ENCODE data around the gene TMEM272.

The TMEM272 gene

DNA sequence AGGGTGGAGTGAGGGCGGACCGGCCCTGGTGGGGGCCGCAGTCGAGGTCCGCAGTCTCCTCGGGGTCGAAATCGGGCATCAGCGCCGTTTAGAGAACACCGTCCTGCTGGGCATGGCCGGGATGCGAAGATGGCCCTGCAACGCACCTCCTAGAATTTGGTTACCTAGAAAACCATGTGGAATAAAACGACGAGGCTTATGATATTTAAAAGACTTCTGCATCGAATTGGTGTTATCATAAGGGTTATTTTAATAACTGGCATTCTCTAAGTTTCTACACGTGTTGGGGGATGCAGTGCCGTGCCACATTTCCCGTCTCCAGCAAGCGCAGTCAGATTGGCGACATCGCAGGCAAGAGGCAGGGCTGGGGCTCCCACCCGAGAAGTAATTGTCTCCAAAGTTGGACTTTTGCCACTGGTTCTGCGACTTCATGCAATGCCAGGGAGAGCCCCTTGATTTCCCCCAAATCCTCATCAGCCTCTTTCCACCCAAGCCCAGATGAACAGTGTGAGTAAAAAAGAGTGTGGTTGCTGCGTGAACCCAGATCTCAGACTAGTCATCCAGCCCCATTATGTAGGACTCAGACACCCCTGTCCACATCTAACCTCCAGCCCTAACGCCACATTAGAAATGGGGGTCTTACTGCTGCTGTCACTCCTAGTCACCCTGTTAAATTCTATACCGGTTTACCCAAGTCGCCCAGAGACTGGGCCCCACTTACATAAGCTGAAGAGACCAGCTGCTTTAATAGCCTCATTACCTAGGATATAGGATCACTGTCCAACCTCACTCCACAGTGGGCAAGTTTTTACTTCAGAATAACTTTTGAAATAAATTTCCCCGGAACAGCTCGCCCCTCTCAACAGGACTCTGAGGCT, 40.4 kb downstream of the TMEM272 start:
- no peak for DNase-seq (ENCODE audit: low read depth)

DNA sequence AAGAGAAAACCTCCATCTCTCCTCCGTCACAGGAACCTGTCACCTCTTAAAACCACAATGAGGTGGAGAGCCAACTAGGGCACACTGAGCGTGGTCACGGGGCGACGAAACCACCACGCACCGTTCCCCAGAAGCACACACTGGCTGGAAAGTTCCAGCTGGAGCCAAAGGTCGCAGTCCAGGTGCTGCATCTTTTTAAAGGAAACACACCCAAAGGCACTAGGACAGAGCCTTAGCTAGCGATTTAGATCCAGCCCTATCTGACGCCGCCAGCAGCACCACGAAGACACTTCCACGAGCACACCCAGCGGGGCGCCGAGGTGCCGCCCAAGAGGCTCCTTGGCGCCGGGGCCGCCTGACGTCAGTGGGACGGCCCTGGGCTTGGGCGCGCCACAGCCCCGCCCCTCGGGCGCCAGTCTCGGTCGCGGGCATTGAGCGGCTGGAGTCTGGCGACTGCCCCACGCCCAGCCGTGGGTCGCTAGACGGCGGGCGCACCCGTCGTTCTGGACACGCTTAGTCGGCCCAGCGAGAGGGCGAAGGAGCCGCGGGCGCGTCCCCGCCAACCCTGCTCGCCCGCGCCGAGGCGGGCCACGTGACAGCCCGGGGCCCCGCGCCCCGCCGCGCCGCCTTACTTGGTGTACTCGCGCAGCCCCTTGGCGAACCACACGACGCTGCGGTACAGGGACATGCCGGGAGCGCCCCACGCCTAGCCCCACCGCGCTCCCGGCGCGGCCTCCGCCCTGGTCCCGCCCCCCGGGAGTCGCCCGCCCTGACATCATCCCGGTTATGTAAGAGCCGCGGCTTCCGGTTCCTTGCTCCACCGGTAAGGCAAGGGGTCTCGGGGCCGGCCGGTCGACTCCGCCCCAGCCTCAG, 41.3 kb downstream of the TMEM272 start, which contains the start of gene DHRS12:
Gene DHRS12, minus strand, starts transcription at position 742 of the 873 bp plus-strand sequence. CDS start 4,504 bp downstream, outside the sequence.
- peak; percentile 82 for DNase-seq (ENCODE audit: low read depth)

DNA sequence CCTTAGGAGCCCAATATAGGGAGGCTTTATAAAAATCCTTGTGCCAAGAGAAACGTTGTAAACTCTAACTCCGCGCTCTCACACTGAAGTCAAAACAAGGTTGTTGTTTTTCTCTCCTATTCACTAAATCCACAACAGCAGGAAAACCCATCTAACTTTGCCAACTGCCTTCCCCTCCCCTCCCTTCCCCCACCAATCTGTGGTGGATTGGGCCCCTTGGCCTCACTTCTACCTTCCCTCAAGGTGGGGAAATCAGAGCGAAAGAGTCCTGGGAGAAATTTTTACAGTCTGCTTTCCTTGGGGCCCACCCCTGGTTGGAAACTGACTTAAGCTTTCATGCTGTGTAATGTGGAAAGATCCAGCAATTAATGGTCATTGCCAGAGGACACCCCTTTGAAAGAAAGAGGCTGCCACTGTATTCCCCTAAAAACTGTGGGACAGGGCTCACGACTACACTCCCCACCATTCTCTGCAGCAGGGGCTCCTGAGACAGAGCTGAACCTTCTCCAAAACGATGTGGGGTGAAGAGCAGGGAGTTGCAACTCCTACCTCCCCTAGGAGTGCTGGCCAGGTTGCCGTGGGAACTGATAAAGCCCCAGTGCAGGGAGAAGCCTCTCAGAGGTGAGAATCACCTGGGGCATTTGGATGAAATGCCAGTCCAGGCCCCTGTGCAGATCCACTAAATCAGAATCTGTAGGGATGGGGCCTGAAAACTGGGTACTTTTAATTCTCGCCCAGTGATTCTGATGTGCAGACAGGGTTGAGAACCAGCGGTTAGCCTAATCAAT, 42.2 kb downstream of the TMEM272 start:
- DNase-seq (ENCODE audit: low read depth): no peak

DNA sequence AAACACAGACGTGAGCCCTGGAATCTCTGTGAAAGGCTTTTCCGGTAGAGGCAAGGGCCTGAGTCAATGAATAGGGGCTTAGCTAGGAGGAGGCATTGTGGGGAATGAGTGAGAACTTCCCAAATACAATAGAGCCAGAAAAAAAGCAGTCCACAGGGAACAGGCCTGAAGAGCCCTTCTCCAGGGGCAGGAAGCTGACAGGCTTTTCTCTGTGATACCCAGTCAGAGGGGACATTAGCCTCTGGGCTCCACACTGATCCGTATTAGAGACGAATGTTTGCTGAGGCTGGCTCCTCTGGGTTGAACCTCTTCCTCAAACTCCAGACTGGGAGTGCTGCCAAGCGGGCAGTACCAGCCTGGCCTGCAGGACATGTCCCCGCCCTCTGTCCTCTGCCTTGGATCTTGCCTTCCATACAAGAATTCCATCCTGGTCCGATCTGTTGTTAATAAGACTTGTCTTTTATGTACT, 43.3 kb downstream of the TMEM272 start:
- no peak for DNase-seq (ENCODE audit: low read depth)

DNA sequence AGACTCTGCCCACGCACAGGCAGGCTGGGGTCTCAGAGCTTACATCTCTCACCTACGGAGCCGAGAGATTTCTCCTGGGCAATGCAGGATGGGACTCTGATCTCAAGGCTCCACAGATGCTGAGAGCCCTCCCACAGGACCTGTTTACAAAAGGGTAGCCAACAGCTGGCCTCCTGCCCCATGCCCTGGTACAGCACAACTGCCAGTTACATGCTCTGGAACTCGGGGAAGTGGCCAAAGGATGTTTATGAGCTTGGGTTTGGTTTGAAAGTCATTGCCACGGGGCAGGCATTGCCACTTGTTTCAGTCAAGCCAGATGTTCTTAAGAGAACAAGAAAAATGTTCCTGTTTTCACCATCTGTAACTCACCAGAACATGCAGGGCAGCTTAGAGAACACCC, 44.5 kb downstream of the TMEM272 start:
- DNase-seq (ENCODE audit: low read depth): no peak

DNA sequence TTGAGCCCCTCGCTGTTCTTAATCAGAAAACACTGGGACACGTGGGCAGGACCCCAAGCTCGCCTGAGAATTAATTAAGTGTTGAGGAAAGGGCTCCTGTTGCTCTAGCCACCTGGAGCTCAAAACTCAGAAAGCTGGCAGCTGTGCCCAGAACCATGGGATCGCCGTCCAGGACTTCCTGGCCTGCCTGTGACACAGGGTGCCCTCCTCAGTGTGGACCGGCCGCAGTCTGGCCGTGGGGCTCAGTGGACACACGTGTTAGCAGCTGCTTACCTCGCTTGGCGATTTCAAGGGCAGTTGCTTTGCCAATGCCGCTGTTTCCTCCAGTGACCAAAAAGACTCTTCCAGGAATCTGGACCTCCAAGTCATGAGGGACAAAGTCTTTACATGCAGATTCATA, 45.7 kb downstream of the TMEM272 start:
- no peak for DNase-seq (ENCODE audit: low read depth)

DNA sequence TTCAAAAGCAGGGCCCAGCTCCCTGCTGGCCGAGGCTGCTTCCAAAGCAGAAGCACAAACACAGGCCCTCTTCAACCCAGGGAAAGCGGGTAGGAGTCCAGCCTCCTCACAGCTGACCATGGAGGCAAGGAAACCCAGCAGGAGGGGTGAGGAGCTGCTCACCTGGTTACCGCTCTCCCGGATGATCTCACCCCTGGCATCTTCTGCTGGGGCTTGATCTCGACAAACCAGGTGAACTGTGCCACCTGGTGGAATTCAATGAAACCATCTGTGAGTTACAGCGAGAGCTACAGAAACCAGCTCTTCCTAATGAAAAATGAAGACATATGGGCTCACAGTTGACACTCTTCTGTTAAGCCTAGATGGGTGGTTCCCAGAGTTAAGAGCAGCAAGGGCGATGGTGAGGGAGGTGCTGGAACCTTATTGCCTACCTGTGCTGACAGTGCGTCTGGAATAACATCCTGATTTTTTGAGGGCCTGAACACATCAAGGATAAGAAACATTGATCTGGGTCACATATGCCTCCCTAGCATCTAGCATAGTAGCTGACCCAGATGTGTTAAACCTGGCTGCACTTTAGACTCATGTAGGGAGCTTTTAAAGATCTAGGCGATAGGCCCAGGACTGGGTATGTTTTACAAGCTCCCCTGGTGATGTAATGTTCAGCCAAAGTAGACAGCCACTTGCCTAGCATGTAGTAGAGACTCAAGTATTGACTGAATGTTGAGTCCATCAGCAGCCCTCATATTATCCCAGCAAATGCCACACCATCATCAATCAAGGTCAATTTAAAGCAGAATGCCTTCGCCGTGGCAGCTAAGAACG, 47.1 kb downstream of the TMEM272 start:
- peak; percentile 45 for DNase-seq (ENCODE audit: low read depth)

DNA sequence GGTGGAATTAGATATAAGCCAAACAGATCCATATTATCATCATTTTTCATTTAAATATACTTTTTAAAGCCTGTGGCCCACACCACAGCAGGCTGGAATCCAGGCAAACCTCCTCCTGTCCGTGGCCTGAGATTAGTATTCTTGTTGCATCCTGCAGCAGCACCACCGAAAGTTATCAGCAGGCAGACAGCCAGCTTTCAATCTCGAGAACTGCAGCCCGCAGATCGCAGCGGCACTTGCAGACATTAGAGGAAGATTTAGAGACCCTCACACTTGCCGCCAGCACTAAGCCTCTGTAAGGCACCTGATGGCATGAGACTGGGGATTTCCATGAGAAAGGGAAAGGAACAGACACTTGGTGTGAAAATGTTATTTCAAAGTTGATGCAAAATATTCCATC, 48.4 kb downstream of the TMEM272 start:
- DNase-seq (ENCODE audit: low read depth): no peak

DNA sequence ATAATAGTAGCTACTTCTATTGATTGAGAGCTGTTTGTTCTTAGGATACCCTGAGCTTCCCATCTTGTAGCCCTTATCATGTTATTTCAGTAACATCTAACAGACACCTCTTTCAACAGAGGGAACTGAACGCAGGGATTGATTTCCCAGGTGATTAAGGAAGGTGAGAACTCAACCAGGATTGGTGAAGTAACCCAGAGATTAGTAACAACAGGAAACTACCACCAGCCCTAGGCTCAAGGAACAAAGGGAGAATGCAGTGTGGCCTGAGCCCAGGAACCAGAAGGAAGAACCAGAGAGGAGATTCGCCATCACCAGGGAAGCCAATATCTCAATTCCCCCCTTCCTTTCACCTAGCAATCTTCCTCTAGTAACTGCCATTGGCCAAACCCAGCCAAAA, 49.6 kb downstream of the TMEM272 start:
- DNase-seq (ENCODE audit: low read depth): no peak

DNA sequence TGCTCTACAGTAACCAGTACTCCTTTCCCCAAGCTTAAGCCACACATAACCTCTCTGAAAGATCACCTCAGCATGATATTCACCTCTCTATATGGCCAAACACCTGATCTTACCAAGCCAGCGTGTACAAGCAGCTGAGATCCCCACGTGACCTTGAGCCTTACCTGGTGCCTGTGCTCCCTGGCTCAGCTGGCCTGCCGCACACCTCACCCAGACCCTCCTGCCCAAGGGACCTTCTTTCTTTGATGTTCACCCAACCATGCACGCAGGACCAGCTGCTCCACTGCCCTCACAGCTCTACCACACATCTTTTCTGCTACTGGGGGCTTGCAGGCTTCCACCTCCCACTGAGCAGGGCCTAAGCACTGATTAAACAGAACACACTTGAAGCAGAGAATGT, 50.0 kb downstream of the TMEM272 start:
- DNase-seq (ENCODE audit: low read depth): no peak

DNA sequence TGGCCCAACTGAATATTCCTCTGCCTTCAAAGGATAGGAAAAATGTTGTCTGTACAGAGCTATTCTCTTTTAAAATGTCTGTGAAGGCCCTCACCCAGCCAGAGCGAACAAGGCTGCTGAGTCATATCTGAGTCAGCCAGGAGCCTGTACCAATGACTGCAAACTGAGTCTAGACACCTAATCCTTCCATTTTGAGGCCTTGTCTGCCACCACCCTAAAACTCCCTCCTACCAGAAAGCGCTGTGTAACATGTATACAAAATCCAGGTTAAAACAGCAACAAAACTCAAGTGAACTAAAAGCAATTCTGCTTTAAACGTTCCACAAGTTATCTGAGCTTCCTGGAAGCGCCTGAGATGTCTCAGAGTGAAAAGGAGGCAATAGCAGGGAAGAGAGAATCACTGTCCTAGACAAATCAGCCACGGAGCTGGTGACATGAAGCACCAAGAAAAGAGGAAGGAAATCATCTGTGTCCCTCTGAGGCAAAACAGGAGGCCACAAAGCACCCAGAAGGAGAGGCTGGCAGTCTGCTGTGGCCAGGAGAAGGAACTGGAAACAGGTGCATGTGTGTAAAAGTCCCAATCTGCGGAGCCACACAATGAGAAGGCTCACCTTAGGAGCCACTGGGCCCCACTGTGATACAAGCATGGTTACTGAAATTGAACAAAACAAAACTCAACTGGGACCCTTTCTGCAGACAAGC, 51.3 kb downstream of the TMEM272 start:
- peak; percentile 39 for DNase-seq (ENCODE audit: low read depth)

DNA sequence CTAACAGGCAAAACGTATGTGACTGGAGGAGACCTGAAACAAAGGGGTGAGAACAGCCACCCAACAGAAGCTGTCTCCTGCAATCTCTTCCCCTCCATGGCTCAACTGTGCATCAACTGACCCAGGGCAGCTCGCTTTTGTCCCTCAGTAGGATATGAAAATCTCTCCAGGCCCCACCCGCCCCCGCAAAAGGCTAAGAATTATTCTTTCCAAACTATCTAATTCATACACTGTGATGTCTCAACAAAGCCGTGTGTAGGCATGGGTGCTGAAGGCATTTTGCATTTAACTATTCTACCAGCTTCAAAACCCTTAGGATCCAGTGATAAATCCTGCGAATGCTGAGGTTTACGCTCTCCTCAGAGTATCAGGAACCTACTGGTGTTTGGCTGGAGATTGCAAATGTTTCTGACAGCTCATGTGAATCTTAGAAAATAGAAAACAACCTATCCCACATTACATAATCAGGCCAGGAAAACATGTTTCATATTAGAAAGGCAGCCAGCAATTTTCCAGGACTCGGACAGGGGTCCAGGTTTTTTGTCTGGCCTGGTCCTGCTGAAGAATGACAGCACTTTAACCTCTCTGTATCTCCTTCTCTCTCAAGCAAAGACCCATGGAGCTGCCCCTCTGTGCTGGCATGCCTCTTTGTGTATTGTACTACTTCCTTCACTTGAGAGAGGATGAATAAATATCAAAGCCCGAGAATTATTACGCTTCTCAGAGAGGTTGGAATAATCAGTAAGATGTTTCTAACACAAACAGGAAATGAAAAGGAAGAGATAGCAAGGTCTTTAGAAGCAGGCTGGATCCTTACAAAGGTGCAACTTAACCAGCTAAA, 58.3 kb downstream of the TMEM272 start:
- DNase-seq (ENCODE audit: low read depth): no peak

DNA sequence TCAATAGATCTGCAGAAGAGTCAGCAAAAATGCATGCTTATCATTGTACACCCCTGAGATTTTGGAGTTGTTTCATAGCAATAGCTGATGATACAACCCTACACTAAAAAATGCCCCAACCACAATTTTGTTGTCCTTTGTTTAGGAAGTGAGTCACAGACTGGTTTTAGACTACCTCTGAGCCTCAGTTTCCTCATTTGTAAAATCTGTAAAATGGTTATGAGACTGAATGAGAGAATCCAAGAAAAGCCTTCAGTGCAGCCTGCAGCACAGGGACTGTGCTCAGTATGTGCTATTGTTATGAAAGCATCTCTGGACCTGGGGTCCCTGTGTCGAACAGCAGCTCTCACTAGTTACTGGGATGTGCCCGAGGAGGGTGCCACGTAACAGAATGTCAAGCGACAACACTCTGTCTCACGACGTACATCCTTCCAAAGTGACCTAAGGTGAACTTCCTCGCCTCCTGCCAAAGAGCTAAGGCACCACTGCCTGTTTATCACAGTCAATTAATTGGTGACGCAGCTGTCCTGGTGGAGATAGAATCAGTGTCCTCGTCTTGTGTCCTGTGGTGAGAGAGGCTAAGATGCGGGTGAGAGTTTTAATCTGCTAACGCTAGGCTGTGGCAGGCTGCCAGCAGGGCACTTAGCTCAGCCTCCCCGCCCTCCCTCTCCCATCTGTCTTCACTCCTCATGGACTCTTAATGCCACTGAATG, 59.1 kb downstream of the TMEM272 start:
- no peak for DNase-seq (ENCODE audit: low read depth)

DNA sequence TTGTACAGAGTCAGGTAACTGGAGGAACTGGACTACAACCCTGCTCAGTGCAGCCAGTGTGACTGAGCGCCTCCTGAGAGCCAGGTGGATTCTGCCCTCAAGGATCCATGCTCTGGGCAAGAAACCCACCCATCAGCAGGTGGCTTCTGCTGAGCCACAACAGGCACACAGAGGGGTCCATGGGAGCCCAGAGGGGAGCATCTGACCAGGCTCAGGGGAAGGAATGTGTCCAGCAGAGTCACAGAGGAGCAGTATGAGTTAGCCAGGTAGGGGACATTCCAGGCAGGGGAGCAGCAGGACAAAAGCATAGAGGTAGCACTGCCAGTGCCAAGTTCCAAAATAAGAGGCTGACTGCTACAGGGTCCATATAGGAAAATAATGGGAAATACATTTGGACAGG, 60.9 kb downstream of the TMEM272 start:
- no peak for DNase-seq (ENCODE audit: low read depth)

DNA sequence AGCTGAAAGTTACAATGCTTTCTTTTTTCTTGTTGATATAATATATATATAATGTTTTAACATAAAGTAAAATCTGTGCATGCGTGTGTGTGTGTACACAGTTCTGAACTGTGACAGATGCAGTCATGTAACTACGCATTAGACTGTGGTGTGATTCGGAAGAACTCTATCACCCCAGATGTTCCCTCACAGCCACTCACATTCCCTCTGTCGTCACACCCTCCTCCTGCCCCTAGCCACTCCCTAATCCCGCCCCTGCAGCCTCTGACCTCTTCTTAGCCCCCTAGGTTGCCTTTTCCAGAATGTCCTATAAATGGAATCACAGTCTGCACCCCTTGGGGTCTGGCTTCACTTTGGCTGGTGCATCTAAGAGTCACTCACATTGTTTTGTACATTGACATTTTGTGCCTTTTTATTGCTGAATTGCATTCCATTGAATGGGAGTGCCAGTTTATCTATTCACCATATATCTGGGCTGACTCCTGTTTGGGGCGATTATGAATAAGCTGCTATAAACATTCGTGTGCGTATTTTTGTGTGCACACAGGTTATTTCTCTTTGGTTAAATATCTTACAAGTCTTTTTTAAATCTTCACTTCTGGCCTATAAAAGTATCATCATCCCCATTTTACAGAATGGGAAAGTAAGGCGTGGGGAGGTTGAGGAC, 61.4 kb downstream of the TMEM272 start:
- no peak for DNase-seq (ENCODE audit: low read depth)

DNA sequence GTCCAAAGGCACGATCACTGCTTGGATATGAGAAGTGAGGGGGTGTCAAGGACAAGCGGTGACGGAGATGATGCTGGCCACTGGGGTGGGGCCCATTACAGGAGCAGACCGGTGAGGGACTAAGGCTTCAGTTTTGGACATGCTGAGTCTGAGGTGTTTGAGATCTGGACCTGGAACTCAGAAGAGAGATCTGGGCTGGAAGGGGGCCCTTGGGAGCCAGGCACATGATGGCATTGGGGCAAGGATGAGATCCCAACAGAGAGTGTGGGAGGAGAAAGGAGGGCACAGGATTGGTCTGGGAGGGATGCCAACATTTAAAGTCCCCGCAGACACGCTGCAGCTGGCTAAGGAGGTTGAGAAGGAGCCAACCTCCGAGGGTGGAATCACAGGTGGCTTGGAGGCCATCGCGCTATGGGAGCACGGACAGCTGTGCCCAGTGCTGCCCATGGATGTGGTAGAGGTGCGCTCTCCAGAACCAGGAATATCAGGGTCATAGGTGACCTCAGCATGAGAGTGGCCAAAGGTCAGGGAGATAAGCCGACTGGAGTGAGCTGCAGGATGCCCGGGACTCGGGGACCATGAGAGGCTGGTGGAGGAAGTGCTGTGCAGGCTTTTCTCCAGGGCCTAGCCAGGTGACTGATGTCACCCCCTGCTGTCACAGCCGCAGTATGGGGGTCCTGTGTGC, 62.8 kb downstream of the TMEM272 start:
- DNase-seq (ENCODE audit: low read depth): no peak

DNA sequence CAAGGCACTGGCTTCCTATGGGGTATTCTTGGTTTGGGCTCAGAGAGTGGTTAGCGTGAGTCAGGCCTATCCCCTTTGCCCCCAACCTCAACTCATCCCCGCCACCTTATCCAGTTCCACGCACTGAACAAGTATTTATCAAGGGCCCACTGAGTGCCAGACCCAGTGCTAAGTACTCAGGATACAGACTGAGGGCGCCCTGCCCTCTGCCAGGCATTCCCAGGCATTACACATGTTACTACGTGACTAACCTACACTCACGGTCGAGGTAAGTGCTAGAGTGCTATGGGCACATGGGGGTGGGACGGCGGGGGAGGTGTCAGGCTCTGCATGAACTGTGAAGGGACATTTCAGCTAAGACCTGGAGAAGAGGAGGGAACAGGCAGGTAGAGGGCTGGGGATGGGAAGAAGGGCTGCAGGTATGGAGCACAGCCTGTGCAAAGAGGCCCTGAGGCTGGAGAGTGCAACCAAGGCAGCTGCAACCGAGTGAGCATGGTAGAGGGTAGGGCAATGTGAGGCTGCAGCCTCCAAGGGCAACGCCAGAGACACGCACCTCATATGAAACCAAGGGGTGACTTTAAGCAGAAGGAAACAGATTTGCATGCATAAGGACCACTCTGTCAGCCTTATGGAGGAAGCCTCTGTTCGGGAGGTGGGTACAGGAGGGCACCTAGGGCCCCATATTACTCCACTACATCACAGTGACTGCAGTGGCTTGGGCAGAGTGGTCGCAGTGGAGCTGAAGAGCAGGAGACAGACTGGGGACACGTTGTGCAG, 63.5 kb downstream of the TMEM272 start:
- no peak for DNase-seq (ENCODE audit: low read depth)

Data from activated T-cell treated with anti-CD3 and anti-CD28 coated beads for 48 hours (primary cell).